ENCODE results near the gene GRID2.
"Not testable (repeated sequence)": the region's sequence is repeated elsewhere in the genome, so short reads cannot be mapped to it uniquely, and the experiment has no call there.

GRID2 gene

DNA sequence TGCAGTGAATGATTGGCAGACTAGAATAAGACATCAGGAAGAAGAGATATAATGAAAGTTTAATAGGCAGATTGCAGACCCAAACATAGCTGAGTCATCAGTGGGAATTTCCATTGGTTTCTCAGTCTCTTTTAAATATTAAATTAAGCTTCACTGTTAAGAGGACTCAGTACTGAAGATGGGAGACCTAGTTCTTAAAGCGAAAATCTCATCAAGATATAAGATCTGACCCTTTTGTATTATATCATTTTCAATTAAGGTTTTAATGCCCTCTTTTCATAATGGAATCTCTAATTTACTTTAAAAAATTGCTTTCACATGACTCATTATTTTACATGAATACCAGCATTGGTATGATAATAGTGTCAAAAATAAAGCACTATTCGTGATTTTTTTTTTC, 1355.9 kb downstream of the GRID2 start:
- TF ChIP-seq, protein P1, sequence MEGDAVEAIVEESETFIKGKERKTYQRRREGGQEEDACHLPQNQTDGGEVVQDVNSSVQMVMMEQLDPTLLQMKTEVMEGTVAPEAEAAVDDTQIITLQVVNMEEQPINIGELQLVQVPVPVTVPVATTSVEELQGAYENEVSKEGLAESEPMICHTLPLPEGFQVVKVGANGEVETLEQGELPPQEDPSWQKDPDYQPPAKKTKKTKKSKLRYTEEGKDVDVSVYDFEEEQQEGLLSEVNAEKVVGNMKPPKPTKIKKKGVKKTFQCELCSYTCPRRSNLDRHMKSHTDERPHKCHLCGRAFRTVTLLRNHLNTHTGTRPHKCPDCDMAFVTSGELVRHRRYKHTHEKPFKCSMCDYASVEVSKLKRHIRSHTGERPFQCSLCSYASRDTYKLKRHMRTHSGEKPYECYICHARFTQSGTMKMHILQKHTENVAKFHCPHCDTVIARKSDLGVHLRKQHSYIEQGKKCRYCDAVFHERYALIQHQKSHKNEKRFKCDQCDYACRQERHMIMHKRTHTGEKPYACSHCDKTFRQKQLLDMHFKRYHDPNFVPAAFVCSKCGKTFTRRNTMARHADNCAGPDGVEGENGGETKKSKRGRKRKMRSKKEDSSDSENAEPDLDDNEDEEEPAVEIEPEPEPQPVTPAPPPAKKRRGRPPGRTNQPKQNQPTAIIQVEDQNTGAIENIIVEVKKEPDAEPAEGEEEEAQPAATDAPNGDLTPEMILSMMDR (IDR thresholded peaks at IDR 0.05; ENCODE audit: low read depth, low read length, missing control alignments), result no peak
- DNase-seq (ENCODE audit: low read depth), result no peak
- H3K4me3 ChIP-seq (ENCODE audit: low read depth, low read length), result no peak overlapping the region

DNA sequence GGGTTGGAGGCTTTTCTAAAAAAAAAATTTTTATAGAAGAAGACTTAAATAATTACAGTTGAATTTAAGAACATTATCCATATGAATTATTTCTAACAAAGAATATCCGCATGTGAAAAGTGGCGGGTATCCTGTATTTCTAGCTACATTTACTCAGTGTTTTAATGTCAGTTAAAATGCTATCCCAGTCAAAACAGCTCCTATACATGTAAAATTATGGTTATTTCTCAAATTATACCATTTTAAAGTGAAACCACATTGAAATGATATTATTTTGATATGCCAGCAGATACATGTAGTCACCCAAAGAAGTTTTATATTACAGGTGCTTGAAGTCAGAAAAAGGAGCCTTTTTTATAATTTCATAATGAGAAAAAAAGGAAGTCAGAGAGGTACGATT, 1356.3 kb downstream of the GRID2 start:
- no peak overlapping the region for H3K4me3 ChIP-seq (ENCODE audit: low read depth, low read length)
- TF ChIP-seq, protein P1 (IDR thresholded peaks at IDR 0.05; ENCODE audit: low read depth, low read length, missing control alignments), result no peak
- no peak for DNase-seq (ENCODE audit: low read depth)

DNA sequence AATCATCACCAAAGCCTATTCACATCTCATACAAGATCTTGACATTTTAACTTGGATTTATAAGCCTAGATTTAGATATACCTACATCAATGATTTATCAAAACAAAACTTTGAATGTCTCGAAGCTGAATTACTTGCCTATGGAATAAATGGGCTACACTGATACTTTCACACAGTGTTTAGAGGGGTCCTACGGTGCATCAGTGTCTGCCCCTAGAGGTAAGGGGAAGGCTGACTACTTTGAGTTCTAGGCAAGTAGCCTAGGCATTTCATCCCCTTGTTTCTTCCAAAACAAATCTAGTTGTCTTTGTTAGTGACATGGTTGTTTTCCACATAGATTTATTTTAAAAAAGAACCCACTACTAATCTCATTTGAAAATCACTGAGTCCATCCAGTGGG, 1366.7 kb downstream of the GRID2 start:
- no peak for DNase-seq (ENCODE audit: low read depth)
- TF ChIP-seq, protein P1 (IDR thresholded peaks at IDR 0.05; ENCODE audit: low read depth, low read length, missing control alignments), result no peak
- H3K4me3 ChIP-seq (ENCODE audit: low read depth, low read length), result no peak overlapping the region

DNA sequence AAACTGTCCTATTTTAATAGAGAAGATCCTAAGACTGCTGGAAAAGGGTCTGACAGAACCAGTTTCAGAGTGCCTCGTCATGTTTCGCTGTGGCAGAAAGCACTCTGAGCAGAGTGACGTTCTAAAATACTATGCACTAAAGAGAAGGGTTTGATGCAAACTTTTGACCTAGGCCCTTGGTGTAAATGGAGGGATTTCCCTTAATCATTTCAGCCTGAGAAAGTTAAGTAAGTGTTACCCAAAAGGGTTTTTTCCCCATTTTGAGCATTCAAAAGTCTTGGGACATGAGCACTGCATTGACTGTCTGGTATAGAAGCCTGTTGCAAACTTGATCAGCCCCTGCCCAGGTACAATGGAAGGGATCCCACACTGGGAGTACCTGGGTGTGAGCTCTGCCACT, 1367.3 kb downstream of the GRID2 start:
- no peak for DNase-seq (ENCODE audit: low read depth)
- no peak overlapping the region for H3K4me3 ChIP-seq (ENCODE audit: low read depth, low read length)
- TF ChIP-seq, protein P1 (IDR thresholded peaks at IDR 0.05; ENCODE audit: low read depth, low read length, missing control alignments), result no peak

DNA sequence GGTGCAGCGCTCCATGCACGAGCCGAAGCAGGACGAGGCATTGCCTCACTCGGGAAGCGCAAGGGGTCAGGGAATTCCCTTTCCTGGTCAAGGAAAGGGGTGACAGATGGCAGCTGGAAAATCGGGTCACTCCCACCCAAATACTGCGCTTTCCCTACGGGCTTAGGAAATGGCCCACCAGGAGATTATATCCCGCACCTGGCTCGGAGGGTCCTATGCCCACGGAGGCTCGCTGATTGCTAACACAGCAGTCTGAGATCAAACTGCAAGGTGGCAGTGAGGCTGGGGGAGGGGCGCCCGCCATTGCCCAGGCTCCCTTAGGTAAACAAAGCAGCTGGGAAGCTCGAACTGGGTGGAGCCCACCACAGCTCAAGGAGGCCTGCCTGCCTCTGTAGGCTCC, 1373.2 kb downstream of the GRID2 start:
- not testable (repeated sequence) for H3K4me3 ChIP-seq (ENCODE audit: low read depth, low read length); DNase-seq (ENCODE audit: low read depth)

DNA sequence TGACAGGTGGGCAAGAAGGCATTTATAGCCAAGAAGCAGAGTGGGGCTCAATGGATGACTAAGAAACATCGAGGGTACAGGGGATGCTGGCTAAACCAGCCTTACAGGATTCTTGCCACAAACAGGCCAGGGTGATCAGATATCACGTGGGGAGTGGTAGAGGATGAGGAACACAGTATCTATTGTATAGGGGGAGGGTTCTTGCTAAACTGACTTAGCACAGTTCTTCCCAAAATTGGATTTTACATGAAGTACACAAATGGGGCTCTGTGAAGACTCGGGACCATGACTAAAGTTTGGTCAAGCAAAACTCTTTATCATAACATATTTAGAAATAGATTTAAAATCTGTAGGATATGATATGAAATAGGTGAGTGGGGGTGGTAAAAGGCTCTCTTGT, 1380.8 kb downstream of the GRID2 start:
- H3K4me3 ChIP-seq (ENCODE audit: low read depth, low read length), result no peak overlapping the region
- TF ChIP-seq, protein P1 (IDR thresholded peaks at IDR 0.05; ENCODE audit: low read depth, low read length, missing control alignments), result no peak
- DNase-seq (ENCODE audit: low read depth), result no peak

DNA sequence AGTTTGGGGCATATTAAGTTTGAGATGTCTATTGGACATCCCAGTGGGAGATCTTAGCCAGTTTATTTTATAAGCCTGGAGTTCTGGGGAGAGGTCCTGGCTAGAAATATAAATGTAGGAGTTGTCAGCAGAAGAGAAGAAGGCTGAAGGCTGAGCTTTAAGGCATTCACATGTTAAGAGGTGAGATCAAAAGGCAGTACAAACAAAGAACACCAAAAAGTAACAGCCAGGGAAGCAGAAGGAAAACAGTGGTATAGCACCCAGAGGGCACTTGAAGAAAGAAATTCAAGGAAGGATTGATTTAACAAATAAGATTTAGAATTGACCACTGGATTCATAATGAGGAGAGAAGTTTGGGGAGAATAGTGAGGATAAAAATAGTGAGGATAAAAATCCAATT, 1383.5 kb downstream of the GRID2 start:
- TF ChIP-seq, protein P1 (IDR thresholded peaks at IDR 0.05; ENCODE audit: low read depth, low read length, missing control alignments), result no peak
- H3K4me3 ChIP-seq (ENCODE audit: low read depth, low read length), result no peak overlapping the region
- no peak for DNase-seq (ENCODE audit: low read depth)

DNA sequence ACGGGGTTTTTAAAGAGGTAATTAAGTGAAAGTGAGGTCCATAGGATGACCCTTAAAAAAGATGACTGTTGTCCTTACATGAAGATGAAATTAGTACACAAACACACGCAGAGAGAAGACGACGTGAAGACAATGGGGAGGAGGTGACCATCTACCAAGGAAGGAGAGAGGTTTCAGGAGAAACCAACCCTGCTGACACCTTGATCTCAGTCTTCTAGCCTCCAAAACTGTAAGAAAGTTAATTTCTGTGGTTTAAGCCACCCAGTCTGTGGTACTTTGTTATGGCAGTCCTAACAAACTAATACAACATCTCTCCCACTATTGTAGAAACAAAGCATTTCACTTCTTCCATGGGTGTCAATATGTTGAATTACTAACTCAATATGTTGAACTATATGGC, 1385.2 kb downstream of the GRID2 start:
- DNase-seq (ENCODE audit: low read depth), result no peak
- TF ChIP-seq, protein P1 (IDR thresholded peaks at IDR 0.05; ENCODE audit: low read depth, low read length, missing control alignments), result no peak
- H3K4me3 ChIP-seq (ENCODE audit: low read depth, low read length), result no peak overlapping the region

Measured in GM12864 (cell line).